CD14-positive monocyte (primary cell): ENCODE data around the gene CREB5. TPM values are rescaled to one million over a fixed set of nuclear protein-coding genes. Genes with fewer than 3 reads are reported as not detected.
A peak's percentile ranks its signal among the peaks of the same experiment; 100 is the strongest.

Source experiments
- DNase-seq, 3 donors: peaks; one replicate each; pipeline ENCODE4 v3.0.0-alpha.2; 2011 to 2022
- H2AFZ ChIP-seq: 2 replicates; pipeline ENCODE4 v1.6.0; 2012; ENCODE audit warnings: mild to moderate bottlenecking, low read depth, low read length, inconsistent platforms; ENCODE audit not compliant: insufficient read depth, poor library complexity, severe bottlenecking
- H3K27ac ChIP-seq, 2 donors: 1 replicate in 1 of 2; 2 replicates in 1 of 2; pipeline ENCODE4 v1.5.1; 2012 to 2013; ENCODE audit warnings: low read length in 2 of 2, control low read depth in 1 of 2, inconsistent platforms in 1 of 2, low read depth in 1 of 2, mild to moderate bottlenecking in 1 of 2
- H3K27me3 ChIP-seq, 2 donors: one replicate each; pipeline versions ENCODE4 v1.6.0 to v1.6.1; 2011 to 2013; ENCODE audit warnings: low read length in 2 of 2; ENCODE audit not compliant: control insufficient read depth in 2 of 2, insufficient read depth in 2 of 2
- H3K36me3 ChIP-seq, 2 donors: replicated peaks in 1 of 2; 1 replicate in 1 of 2; 2 replicates in 1 of 2; pipeline versions ENCODE4 v1.5.1 to v1.6.1; 2012 to 2013; ENCODE audit warnings: low read length in 2 of 2, control low read depth in 1 of 2, inconsistent platforms in 1 of 2, mild to moderate bottlenecking in 1 of 2; ENCODE audit not compliant: insufficient read depth in 2 of 2, control insufficient read depth in 1 of 2
- H3K4me1 ChIP-seq, 2 donors: 1 replicate in 1 of 2; 2 replicates in 1 of 2; pipeline versions ENCODE4 v1.5.1 to v1.6.1; 2012 to 2013; ENCODE audit warnings: low read length in 2 of 2, control low read depth in 1 of 2, inconsistent platforms in 1 of 2, mild to moderate bottlenecking in 1 of 2, moderate library complexity in 1 of 2; ENCODE audit not compliant: insufficient read depth in 2 of 2, control insufficient read depth in 1 of 2
- H3K4me2 ChIP-seq: replicated peaks from 2 replicates; pipeline ENCODE3; 2012; ENCODE audit warnings: low read length, moderate library complexity, mild to moderate bottlenecking; ENCODE audit not compliant: poor library complexity, severe bottlenecking; ENCODE audit errors: extremely low read depth
- H3K4me3 ChIP-seq, 3 experiments: fragments of 200-600 bp in 1 of 3; sonication (generic) in 1 of 3; replicated peaks in 1 of 3; 1 replicate in 2 of 3; 2 replicates in 1 of 3; pipeline ENCODE4 v1.5.1; 2011 to 2013; ENCODE audit warnings: low read length in 3 of 3, mild to moderate bottlenecking in 3 of 3, control low read depth in 2 of 3, low read depth in 2 of 3, inconsistent platforms in 1 of 3, moderate library complexity in 1 of 3
- H3K79me2 ChIP-seq: 2 replicates; pipeline ENCODE4 v1.6.0; 2012; ENCODE audit warnings: mild to moderate bottlenecking, control low read depth, inconsistent platforms, low read length, moderate library complexity; ENCODE audit not compliant: insufficient read depth
- H3K9ac ChIP-seq: 2 replicates; pipeline ENCODE4 v1.6.0; 2017; ENCODE audit warnings: low read length, mild to moderate bottlenecking; ENCODE audit not compliant: insufficient read depth, poor library complexity, severe bottlenecking
- H3K9me3 ChIP-seq, 2 donors: replicated peaks in 1 of 2; 1 replicate in 1 of 2; 2 replicates in 1 of 2; pipeline versions ENCODE4 v1.5.1 to v1.6.1; 2012 to 2013; ENCODE audit warnings: low read length in 2 of 2, control low read depth in 1 of 2; ENCODE audit not compliant: control insufficient read depth in 1 of 2, insufficient read depth in 1 of 2
- H4K20me1 ChIP-seq: 2 replicates; pipeline ENCODE4 v1.6.0; 2012; ENCODE audit warnings: mild to moderate bottlenecking, low read length, control low read depth, moderate library complexity; ENCODE audit not compliant: insufficient read depth
- H3K27ac Mint-ChIP-seq, 7 donors: one replicate each; pipeline ENCODE4 v1.8.0; 2020; ENCODE audit warnings: mild to moderate bottlenecking in 7 of 7, mixed read lengths in 7 of 7, moderate library complexity in 6 of 7, inconsistent platforms in 2 of 7
- H3K27me3 Mint-ChIP-seq, 3 donors: one replicate each; pipeline ENCODE4 v1.8.0; 2021 to 2022; ENCODE audit warnings: low read depth in 3 of 3, mild to moderate bottlenecking in 3 of 3, mixed read lengths in 3 of 3, moderate library complexity in 3 of 3, inconsistent platforms in 1 of 3
- H3K36me3 Mint-ChIP-seq, 2 donors: one replicate each; pipeline ENCODE4 v1.8.0; 2020; ENCODE audit warnings: mixed read lengths in 2 of 2, inconsistent platforms in 1 of 2, mild to moderate bottlenecking in 1 of 2
- H3K4me1 Mint-ChIP-seq: one replicate; pipeline ENCODE4 v1.8.0; 2020; ENCODE audit warnings: mild to moderate bottlenecking, mixed read lengths
- H3K4me3 Mint-ChIP-seq, 2 donors: one replicate each; pipeline ENCODE4 v1.8.0; 2020; ENCODE audit warnings: mild to moderate bottlenecking in 2 of 2, mixed read lengths in 2 of 2, moderate library complexity in 1 of 2
- H3K9me3 Mint-ChIP-seq, 7 donors: one replicate each; pipeline ENCODE4 v1.8.0; 2020 to 2022; ENCODE audit warnings: mixed read lengths in 7 of 7, mild to moderate bottlenecking in 6 of 7, moderate library complexity in 6 of 7, inconsistent platforms in 2 of 7
- CTCF ChIP-seq: fragments of 200-600 bp; IDR thresholded peaks from one replicate; pipeline ENCODE4 v1.8.0; 2022; ENCODE audit warnings: antibody characterized with exemption, mild to moderate bottlenecking
- whole genome bisulfite sequencing: methylation state at CpG from one replicate; pipeline ENCODE4 v1.1.5; 2013; ENCODE audit warnings: missing lambda C conversion rate; ENCODE audit not compliant: insufficient coverage; 5-methylcytosine and 5-hydroxymethylcytosine counted together
- intact Hi-C, 2 donors: fragments of 100-400 bp; cut with micrococcal nuclease; formaldehyde crosslinking; loops; one replicate each; pipeline versions ENCODE4 v1.15.0 to v1.15.1; 2023
- polyA plus RNA-seq, 3 donors: library from polyadenylated mRNA; depleted of rRNA in 1 of 3; unstranded in 2 of 3; stranded (reverse) in 1 of 3; fragments of 300-500 nt in 2 of 3; fragments of >200 nt in 1 of 3; fragmentation: Illumina TruSeq in 2 of 3; gene quantifications; 1 replicate in 2 of 3; 2 replicates in 1 of 3; pipeline ENCODE4 v1.2.3, GENCODE V29; 2012 to 2021

Gene CREB5
- polyA plus RNA-seq, 3 donors, result 25.1 to 72.3 (median 44.2) TPM

GRCh38 chr7:28414453-28414852 is 2.1 kb downstream of the CREB5 start:
- Histone ChIP-seq H3K9me3 (peaks cover 0 to 12% of the 10 kb centered on the region in 2 donors), H3K79me2 (no peaks in the 10 kb centered on the region), H3K27ac (no peak overlapping the region), H3K4me1 (peaks cover 16 to 18% of the 10 kb centered on the region in 2 donors), H4K20me1 (no peaks in the 10 kb centered on the region), H3K27me3 (peaks cover 62 to 76% of the 10 kb centered on the region in 2 donors), H3K4me3 (no peak overlapping the region), H3K9ac (no peak overlapping the region), H3K4me2 (no peak overlapping the region), H3K36me3 (no peaks in the 10 kb centered on the region), H2AFZ (no peak overlapping the region)
- Mint-ChIP-seq H3K36me3 (peaks cover under 1 to 7% of the 10 kb centered on the region in 2 donors), H3K9me3 (peaks cover 0 to 12% (median 9%) of the 10 kb centered on the region in 7 donors), H3K4me1 (peaks cover 20% of the 10 kb centered on the region), H3K27me3 (peaks cover 57 to 76% (median 58%) of the 10 kb centered on the region in 3 donors), H3K4me3 (peak overlapping the region in 1 of 2 donors; percentile 47), H3K27ac (no peak overlapping the region)
- WGBS, result no CpG with 5 or more reads among the region's 1 CpG
- no peak for DNase-seq
- intact Hi-C loops, result no loop called here
- no peak for TF ChIP-seq CTCF

- no peaks in the 10 kb centered on the region for H3K36me3 Mint-ChIP-seq
- no peak overlapping the region for H3K27ac ChIP-seq
- H3K4me3 ChIP-seq, result no peak overlapping the region
- peaks cover 38 to 61% of the 10 kb centered on the region in 2 donors for H3K27me3 ChIP-seq
- no peak overlapping the region for H3K9ac ChIP-seq
- H3K27ac Mint-ChIP-seq, result no peak overlapping the region
- no CpG with 5 or more reads among the region's 5 CpGs for WGBS
- no peaks in the 10 kb centered on the region for H4K20me1 ChIP-seq
- TF ChIP-seq CTCF, result no peak
- no peaks in the 10 kb centered on the region for H3K79me2 ChIP-seq
- intact Hi-C loops, result no loop called here
- no peak overlapping the region for H3K4me3 Mint-ChIP-seq
- H3K36me3 ChIP-seq, result no peaks in the 10 kb centered on the region
- H3K4me2 ChIP-seq, result no peak overlapping the region
- no peaks in the 10 kb centered on the region for H3K9me3 ChIP-seq
- H2AFZ ChIP-seq, result no peak overlapping the region
- peaks cover 33 to 52% (median 35%) of the 10 kb centered on the region in 3 donors for H3K27me3 Mint-ChIP-seq
- H3K4me1 Mint-ChIP-seq, result no peaks in the 10 kb centered on the region
- no peak for DNase-seq
- no peaks in the 10 kb centered on the region for H3K9me3 Mint-ChIP-seq
- no peaks in the 10 kb centered on the region for H3K4me1 ChIP-seq
These were observed 5.1 kb downstream of the CREB5 start for GRCh38 chr7:28417321-28417940.
